ENCODE measurements around the gene ATP13A3. TPM values are rescaled to one million over a fixed set of nuclear protein-coding genes. Genes with fewer than 3 reads are reported as not detected.

The ATP13A3 gene
- total RNA-seq, 1 experiment from 2014 or later = 181 TPM

DNA sequence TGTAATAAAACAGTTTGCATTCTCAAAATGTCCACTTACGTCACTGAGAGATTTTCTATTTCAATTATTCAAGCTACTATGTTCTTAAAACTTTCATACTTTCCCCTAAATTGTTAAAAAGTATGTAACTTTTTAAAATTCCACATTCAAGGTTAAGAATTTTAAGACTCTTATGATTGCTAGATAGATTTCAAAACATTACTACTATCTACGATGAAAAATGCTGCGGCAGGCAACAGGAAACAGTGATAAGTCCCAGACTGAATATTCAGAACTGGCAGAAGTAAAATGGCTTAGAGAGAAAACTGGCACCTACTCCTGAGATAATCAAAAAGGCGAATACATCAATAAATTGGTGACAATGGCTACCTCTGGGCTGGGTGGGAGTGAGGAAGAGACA is 16.2 kb downstream of the ATP13A3 start:
- no peak for DNase-seq
- no TSS peak for BruUV-seq (replicated peaks)
- H3K27me3 ChIP-seq (replicated peaks; ENCODE audit: control insufficient read depth, insufficient read depth, low read length) = no peaks in the 10 kb centered on the region
- H3K4me3 Mint-ChIP-seq (ENCODE audit: unreplicated experiment) = no peak overlapping the region
- peaks cover 14% of the 10 kb centered on the region for H3K36me3 Mint-ChIP-seq (ENCODE audit: insufficient read depth, unreplicated experiment)
- no peaks in the 10 kb centered on the region for H3K9me3 ChIP-seq
- no peak overlapping the region for H3K4me3 ChIP-seq (ENCODE audit: low read depth, low read length)
- intact Hi-C loops (cut with micrococcal nuclease; ENCODE audit: unreplicated experiment) = loop anchor here (1.0 kb wide), 1 partner anchor 30 kb away; no protein-coding TSS in a partner anchor
- no peaks in the 10 kb centered on the region for H3K4me1 ChIP-seq
- no peaks in the 10 kb centered on the region; the same call in 1 of the 2 replicates for H3K36me3 ChIP-seq (ENCODE audit: control insufficient read depth, insufficient read depth, low read length)
- TF ChIP-seq CTCF (IDR thresholded peaks at IDR 0.05; ENCODE audit: insufficient read depth in 1 of 2, low read depth in 1 of 2, low read length in 1 of 2, severe bottlenecking in 1 of 2, unreplicated experiment in 1 of 2) = no peak
- H3K4me1 Mint-ChIP-seq (ENCODE audit: low read depth, unreplicated experiment) = no peaks in the 10 kb centered on the region
- POLR2A ChIA-PET = interaction anchor here (0.6 kb wide), 1 partner anchor 29 kb away, joined by 3 read pairs; no protein-coding TSS in a partner anchor
- no peaks in the 10 kb centered on the region for H3K27me3 Mint-ChIP-seq (ENCODE audit: insufficient read depth, unreplicated experiment)
- CTCF ChIA-PET = interaction anchor here (0.7 to 2.4 kb wide), 3 partner anchors 96 to 124 kb away, joined by 5 to 46 read pairs (median 16); no protein-coding TSS in a partner anchor
- H3K27ac Mint-ChIP-seq (ENCODE audit: unreplicated experiment) = no peak overlapping the region
- H3K9me3 Mint-ChIP-seq (ENCODE audit: unreplicated experiment) = no peaks in the 10 kb centered on the region

DNA sequence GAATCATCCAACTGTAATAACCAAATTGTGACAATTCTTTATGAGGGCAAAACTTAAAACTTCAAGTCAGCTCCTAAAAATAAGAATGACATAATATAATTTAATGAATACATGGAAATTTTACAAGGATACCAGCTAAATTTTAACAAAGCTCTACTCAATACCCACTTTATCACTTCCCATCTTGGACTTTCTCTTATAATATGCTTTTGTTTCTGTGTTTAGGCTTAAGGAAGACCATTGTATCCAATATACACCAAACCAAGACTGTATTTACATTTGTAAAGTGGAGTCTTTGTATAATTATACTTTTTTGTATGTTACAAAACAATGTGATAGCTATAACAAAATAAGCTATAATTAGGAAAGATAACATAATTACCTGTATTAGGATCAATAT is 16.8 kb downstream of the ATP13A3 start:
- ChIA-PET POLR2A (no interaction called here), CTCF (no interaction called here)
- Mint-ChIP-seq H3K27me3 (ENCODE audit: insufficient read depth, unreplicated experiment) (no peaks in the 10 kb centered on the region), H3K9me3 (ENCODE audit: unreplicated experiment) (no peaks in the 10 kb centered on the region), H3K4me1 (ENCODE audit: low read depth, unreplicated experiment) (no peaks in the 10 kb centered on the region), H3K27ac (ENCODE audit: unreplicated experiment) (no peak overlapping the region), H3K4me3 (ENCODE audit: unreplicated experiment) (no peak overlapping the region), H3K36me3 (ENCODE audit: insufficient read depth, unreplicated experiment) (peaks cover 16% of the 10 kb centered on the region)
- H3K27me3 ChIP-seq (replicated peaks; ENCODE audit: control insufficient read depth, insufficient read depth, low read length) = no peaks in the 10 kb centered on the region
- TF ChIP-seq CTCF (IDR thresholded peaks at IDR 0.05; ENCODE audit: insufficient read depth in 1 of 2, low read depth in 1 of 2, low read length in 1 of 2, severe bottlenecking in 1 of 2, unreplicated experiment in 1 of 2) = no peak
- DNase-seq = no peak
- intact Hi-C loops (cut with micrococcal nuclease; ENCODE audit: unreplicated experiment) = loop anchor here (1.0 kb wide), 1 partner anchor 30 kb away; no protein-coding TSS in a partner anchor
- no peaks in the 10 kb centered on the region for H3K9me3 ChIP-seq
- H3K4me3 ChIP-seq (ENCODE audit: low read depth, low read length) = no peak overlapping the region
- no peaks in the 10 kb centered on the region for H3K4me1 ChIP-seq
- BruUV-seq (replicated peaks) = no TSS peak
- H3K36me3 ChIP-seq (ENCODE audit: control insufficient read depth, insufficient read depth, low read length) = no peaks in the 10 kb centered on the region; the same call in 1 of the 2 replicates

GRCh38 chr3:194468086-194468485 is 18.7 kb downstream of the ATP13A3 start:
- CTCF ChIA-PET = interaction anchor here (0.6 to 0.7 kb wide), 3 partner anchors 122 to 126 kb away, joined by 3 to 7 read pairs (median 3); no protein-coding TSS in a partner anchor
- no peak for DNase-seq
- peaks cover 18% of the 10 kb centered on the region for H3K36me3 Mint-ChIP-seq (ENCODE audit: insufficient read depth, unreplicated experiment)
- H3K4me3 Mint-ChIP-seq (ENCODE audit: unreplicated experiment) = no peak overlapping the region
- H3K9me3 Mint-ChIP-seq (ENCODE audit: unreplicated experiment) = no peaks in the 10 kb centered on the region
- no peaks in the 10 kb centered on the region for H3K4me1 ChIP-seq
- no peak for TF ChIP-seq CTCF (IDR thresholded peaks at IDR 0.05; ENCODE audit: insufficient read depth in 1 of 2, low read depth in 1 of 2, low read length in 1 of 2, severe bottlenecking in 1 of 2, unreplicated experiment in 1 of 2)
- H3K4me3 ChIP-seq (ENCODE audit: low read depth, low read length) = no peak overlapping the region
- H3K27me3 ChIP-seq (replicated peaks; ENCODE audit: control insufficient read depth, insufficient read depth, low read length) = no peaks in the 10 kb centered on the region
- no TSS peak for BruUV-seq (replicated peaks)
- no peaks in the 10 kb centered on the region for H3K27me3 Mint-ChIP-seq (ENCODE audit: insufficient read depth, unreplicated experiment)
- H3K36me3 ChIP-seq (ENCODE audit: control insufficient read depth, insufficient read depth, low read length) = no peaks in the 10 kb centered on the region; the same call in 1 of the 2 replicates
- H3K9me3 ChIP-seq = no peaks in the 10 kb centered on the region
- POLR2A ChIA-PET = interaction anchor here (0.6 kb wide), 1 partner anchor 332 kb away, joined by 5 read pairs; the partner anchor contains the start of gene HES1
- no peaks in the 10 kb centered on the region for H3K4me1 Mint-ChIP-seq (ENCODE audit: low read depth, unreplicated experiment)
- H3K27ac Mint-ChIP-seq (ENCODE audit: unreplicated experiment) = no peak overlapping the region
- intact Hi-C loops (cut with micrococcal nuclease; ENCODE audit: unreplicated experiment) = no loop called here
